PC-3 (cell line): ENCODE results near the gene CSMD2.

Experiments used
- CTCF ChIP-seq: fragments of 300-600 bp; sonication (generic); conservative IDR thresholded peaks from 2 replicates; pipeline ENCODE4 v1.5.1; 2017; ENCODE audit warnings: antibody characterized with exemption, low read depth, mild to moderate bottlenecking, low read length
- EZH2phosphoT487 ChIP-seq: fragments of 300-600 bp; sonication (generic); IDR thresholded peaks from 2 replicates; pipeline ENCODE4 v1.6.1; 2018; ENCODE audit warnings: mild to moderate bottlenecking, antibody characterized with exemption, low read length, borderline replicate concordance

GRCh38 chr1:33622757-33623156 is 542.3 kb downstream of the CSMD2 start:
- TF ChIP-seq CTCF: no peak
- TF ChIP-seq EZH2phosphoT487: no peak
